ENCODE results near the gene VPS11.
A peak's percentile ranks its signal among the peaks of the same experiment; 100 is the strongest.
"Not testable (repeated sequence)": the region's sequence is repeated elsewhere in the genome, so short reads cannot be mapped to it uniquely, and the experiment has no call there.

Gene VPS11

DNA sequence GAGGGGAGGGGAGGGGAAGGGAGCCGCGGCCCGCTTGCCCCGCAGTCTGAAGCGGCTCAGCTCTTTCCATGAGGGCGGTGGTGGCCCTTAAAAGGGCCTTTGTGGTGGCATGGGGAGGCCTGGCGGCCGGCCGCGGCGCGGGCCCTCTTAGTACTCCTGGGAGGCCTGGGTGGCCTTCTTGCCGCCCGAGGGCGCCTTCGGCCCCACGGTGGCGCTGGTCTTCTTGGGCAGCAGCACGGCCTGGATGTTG lies 27.1 kb downstream of the VPS11 start:
- peak overlapping the region; percentile 73 to 81 for H3K4me3 ChIP-seq (replicated peaks in 1 of 2; ENCODE audit: low read depth in 2 of 2, low read length in 2 of 2)
- peak; percentile 86 to 89 for DNase-seq (ENCODE audit: low read depth in 2 of 2)
- TF ChIP-seq, protein P1, sequence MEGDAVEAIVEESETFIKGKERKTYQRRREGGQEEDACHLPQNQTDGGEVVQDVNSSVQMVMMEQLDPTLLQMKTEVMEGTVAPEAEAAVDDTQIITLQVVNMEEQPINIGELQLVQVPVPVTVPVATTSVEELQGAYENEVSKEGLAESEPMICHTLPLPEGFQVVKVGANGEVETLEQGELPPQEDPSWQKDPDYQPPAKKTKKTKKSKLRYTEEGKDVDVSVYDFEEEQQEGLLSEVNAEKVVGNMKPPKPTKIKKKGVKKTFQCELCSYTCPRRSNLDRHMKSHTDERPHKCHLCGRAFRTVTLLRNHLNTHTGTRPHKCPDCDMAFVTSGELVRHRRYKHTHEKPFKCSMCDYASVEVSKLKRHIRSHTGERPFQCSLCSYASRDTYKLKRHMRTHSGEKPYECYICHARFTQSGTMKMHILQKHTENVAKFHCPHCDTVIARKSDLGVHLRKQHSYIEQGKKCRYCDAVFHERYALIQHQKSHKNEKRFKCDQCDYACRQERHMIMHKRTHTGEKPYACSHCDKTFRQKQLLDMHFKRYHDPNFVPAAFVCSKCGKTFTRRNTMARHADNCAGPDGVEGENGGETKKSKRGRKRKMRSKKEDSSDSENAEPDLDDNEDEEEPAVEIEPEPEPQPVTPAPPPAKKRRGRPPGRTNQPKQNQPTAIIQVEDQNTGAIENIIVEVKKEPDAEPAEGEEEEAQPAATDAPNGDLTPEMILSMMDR (IDR thresholded peaks at IDR 0.05; ENCODE audit: low read depth, low read length), result peak; percentile 72

DNA sequence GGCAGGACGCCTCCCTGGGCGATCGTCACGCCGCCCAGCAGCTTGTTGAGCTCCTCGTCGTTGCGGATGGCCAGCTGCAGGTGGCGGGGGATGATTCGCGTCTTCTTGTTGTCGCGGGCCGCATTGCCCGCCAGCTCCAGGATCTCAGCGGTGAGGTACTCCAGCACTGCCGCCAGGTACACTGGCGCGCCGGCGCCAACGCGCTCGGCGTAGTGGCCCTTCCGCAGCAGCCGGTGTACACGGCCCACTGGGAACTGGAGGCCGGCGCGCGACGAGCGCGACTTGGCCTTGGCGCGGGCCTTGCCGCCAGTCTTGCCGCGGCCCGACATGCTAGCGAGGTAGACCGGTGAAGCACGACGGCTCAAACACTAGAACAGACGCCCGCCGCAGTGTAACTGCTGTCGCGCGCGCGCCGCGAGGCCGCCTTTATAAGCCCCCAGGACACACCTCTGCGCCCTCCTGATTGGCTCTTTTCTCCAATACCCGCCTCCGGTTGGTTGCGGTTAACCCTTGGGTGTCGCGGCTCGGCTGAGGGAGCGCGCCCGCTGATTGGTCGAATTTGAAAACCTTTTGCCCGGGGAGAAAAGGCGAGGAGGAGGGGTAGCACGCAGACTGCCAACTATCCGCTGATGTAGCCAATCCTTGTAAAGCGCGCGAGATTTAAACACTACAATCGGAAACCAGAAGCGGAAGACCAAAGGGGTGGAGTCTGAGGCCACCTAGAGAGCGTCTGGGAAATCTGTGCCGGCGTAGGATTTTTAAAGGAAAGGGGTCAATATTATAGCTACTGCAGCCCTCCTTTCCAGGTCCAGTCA lies 27.7 kb downstream of the VPS11 start:
- H3K4me3 ChIP-seq (replicated peaks in 1 of 2; ENCODE audit: low read depth in 2 of 2, low read length in 2 of 2), result peak overlapping the region; percentile 73 to 81
- TF ChIP-seq, protein P1 (IDR thresholded peaks at IDR 0.05; ENCODE audit: low read depth, low read length), result no peak
- peak; percentile 100 for DNase-seq (ENCODE audit: low read depth in 2 of 2)

DNA sequence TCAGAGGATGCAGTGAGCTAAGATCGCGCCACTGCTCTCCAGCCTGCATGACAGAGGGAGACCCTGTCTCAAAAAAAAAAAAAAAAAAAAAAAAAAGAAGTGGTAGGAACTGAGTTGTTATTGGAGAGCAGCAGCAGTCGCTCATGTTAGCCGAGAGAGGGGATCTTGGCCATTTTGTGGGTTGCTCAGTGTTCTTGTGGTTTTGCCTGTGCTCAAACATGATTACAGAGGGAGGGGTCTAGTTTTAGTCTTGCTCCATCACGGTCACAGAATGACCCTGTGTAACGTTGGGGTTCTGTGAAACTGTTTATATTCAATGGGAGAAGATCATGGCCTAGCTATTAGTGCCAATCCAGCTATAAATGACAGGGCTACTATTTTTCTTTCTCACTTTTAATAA lies 32.1 kb downstream of the VPS11 start:
- TF ChIP-seq, protein P1 (IDR thresholded peaks at IDR 0.05; ENCODE audit: low read depth, low read length), result no peak
- no peak for DNase-seq (ENCODE audit: low read depth in 2 of 2)
- H3K4me3 ChIP-seq (replicated peaks in 1 of 2; ENCODE audit: low read depth in 2 of 2, low read length in 2 of 2), result no peak overlapping the region

DNA sequence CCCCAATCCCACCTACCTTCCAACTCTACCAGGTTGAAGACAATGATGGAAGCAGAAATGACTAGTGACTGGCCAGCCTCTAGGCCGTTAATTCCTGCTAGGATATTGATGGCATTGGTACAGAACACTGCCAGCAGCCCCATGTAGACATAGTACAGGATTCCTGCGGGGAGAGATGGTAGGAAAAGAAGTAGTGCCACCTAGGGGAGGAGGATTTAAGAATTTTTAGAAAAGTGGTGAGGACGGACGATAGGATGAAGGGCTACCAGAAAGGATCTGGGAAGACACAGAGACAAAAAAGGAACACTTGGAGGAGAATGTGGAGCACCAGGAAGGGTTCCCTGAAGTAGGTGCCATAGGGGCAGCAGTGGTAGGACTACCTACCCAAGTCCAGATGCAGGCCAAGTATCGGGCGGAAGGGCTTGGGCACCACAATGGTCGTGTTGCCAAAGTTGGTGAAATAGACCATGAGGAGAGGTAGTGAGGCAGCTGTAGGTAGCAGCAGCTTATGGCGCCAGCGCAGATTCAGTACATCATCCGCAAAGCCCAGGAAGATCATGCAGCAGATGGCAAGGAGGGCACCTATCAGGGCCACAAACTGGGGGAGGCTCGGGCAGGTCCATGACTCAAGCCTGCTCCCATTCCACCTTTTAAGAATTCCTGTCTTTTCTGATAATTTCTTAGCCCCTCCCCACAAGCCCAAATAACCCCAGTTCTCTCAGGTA lies 32.8 kb downstream of the VPS11 start:
- TF ChIP-seq, protein P1 (IDR thresholded peaks at IDR 0.05; ENCODE audit: low read depth, low read length), result peak; percentile 44
- peak overlapping the region; percentile 85 to 87 for H3K4me3 ChIP-seq (replicated peaks in 1 of 2; ENCODE audit: low read depth in 2 of 2, low read length in 2 of 2)
- DNase-seq (ENCODE audit: low read depth in 2 of 2), result peak; percentile 59 to 75

DNA sequence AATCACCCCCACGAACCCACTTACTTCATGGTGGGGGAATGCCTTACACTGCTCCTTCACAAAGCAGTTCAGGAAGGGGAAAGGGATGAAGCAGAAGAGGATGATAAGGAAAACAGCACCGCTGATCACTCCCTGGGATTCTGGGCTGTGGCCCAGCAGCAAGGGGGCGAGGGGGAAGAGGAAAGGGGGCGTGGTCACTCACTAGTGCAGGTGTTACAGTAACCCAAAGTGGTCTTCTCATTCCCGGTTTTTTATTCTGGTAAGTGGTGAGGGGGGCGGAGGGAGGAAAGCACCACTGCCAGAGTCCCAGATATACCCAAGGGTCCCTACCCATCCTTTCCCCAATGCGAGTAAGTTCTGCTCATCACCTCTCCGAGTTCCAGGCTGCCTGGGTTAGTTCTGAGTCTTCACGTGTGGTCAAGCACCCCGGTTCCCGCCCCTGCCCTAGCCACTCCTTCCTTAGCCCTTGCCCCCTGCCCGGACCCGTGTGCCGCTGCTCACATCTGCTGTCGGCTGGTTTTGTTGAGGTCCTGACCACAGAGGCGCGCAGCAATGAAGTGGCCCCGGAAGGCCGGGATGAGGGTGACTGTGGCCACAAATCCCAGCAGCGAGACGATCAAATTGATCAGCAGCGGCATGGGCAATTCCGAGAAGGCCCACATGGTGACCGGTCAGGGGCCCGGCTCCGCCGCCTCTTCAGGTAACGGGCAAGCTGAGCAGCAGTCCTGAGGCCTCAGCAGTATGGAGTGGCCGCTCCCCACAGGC lies 33.6 kb downstream of the VPS11 start:
- TF ChIP-seq, protein P1 (IDR thresholded peaks at IDR 0.05; ENCODE audit: low read depth, low read length), result no peak
- DNase-seq (ENCODE audit: low read depth in 2 of 2), result no peak

DNA sequence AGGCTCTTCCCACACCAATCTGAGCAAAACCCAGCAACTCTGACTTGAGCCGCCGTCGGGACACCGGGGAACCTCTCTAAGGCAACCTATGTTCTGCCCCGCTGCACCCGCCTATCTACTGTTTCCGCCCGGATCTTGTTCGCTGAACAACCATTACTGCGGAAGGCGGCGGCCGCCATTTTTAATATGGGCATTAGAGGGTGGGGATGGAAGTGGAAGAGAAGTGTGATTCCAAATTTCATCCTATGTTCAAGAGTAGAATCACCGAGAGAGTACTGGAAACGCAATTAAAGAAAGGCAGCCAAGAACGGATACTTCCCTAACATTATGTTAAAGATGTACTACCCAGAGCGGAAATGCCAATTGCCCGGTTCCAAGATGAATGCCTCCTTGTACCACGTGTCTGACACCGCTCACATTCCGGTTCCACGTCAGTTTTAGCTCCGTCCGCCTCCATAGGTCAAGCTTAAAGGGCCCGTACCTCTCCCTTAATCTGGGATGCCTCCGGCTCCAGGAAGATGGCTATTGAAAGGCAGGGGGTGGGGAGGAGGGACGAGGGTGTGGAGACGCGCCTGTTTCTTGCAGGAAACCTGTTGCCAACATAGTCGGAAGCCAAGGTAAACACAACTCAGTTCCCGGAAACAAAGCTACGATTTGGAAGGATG lies 34.3 kb downstream of the VPS11 start, which contains the start of gene DPAGT1:
Gene DPAGT1 (minus strand): TSS at position 95 of the 665 bp plus-strand sequence. CDS start 198 bp downstream, outside the sequence.
- TF ChIP-seq, protein P1 (IDR thresholded peaks at IDR 0.05; ENCODE audit: low read depth, low read length), result no peak
- peak; percentile 98 to 99 for DNase-seq (ENCODE audit: low read depth in 2 of 2)
- peak within 1 kb of the TSS; percentile 85 to 87 for H3K4me3 ChIP-seq (replicated peaks in 1 of 2; ENCODE audit: low read depth in 2 of 2, low read length in 2 of 2)

More for the DNA sequence above, 33.6 kb downstream of the VPS11 start:
- H3K4me3 ChIP-seq (replicated peaks in 1 of 2; ENCODE audit: low read depth in 2 of 2, low read length in 2 of 2), result peak overlapping the region; percentile 85 to 87

DNA sequence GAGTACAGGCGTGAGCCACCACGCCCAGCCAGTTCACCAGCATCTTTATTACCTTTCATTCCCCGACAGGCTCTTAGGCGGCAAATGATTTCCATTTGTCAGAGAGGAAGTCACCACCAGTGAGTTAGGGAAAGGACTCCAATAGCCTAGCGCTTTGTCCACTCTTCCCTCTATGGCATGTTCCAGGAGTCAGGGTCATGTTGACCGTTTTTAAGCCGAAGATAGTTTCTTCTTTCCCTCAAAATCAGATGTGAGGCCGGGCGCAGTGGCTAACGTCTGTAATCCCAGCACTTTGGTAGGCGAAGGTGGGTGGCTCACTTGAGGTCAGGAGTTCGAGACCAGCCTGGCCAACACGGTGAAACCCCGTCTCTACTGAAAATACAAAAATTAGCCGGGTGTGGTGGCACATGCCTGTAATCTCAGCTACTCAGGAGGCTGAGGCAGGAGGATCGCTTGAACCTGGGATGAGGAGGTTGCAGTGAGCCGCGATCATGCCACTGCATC lies 35.6 kb downstream of the VPS11 start:
- peak overlapping the region in 1 of 2 donors; percentile 87 for H3K4me3 ChIP-seq (replicated peaks in 1 of 2; ENCODE audit: low read depth in 2 of 2, low read length in 2 of 2)
- not testable (repeated sequence) for DNase-seq (ENCODE audit: low read depth in 2 of 2)

All from cardiac fibroblast (primary cell).